HepG2 (cell line): ENCODE results near the gene TMEM231. TPM values are rescaled to one million over a fixed set of nuclear protein-coding genes. Genes with fewer than 3 reads are reported as not detected.
A peak's percentile ranks its signal among the peaks of the same experiment; 100 is the strongest.

Experiments used
- ARID5B ChIP-seq: IDR thresholded peaks from 2 replicates; pipeline ENCODE4 v1.4.0; 2020; ENCODE audit warnings: mild to moderate bottlenecking, missing genetic modification reagents
- KDM5A ChIP-seq: fragments of 200-600 bp; sonication (generic); IDR thresholded peaks from 2 replicates; pipeline ENCODE4 v1.7.0; 2018; ENCODE audit warnings: antibody characterized with exemption, mild to moderate bottlenecking, low read length, borderline replicate concordance
- MEIS2 ChIP-seq: sonication (generic); formaldehyde crosslinking; IDR thresholded peaks from 2 replicates; pipeline ENCODE4 v1.9.0; 2021; ENCODE audit warnings: mild to moderate bottlenecking, missing genetic modification reagents
- PATZ1 ChIP-seq: sonication (generic); formaldehyde crosslinking; IDR thresholded peaks from 2 replicates; pipeline ENCODE4 v1.4.0; 2020; ENCODE audit warnings: missing genetic modification reagents
- RFXANK ChIP-seq: IDR thresholded peaks from 2 replicates; pipeline ENCODE4 v1.6.1; 2016
- SKIL ChIP-seq: sonication (generic); formaldehyde crosslinking; IDR thresholded peaks from 2 replicates; pipeline ENCODE4 v1.8.0; 2022; ENCODE audit warnings: missing genetic modification reagents, mild to moderate bottlenecking, moderate library complexity, borderline replicate concordance
- TFDP1 ChIP-seq: IDR thresholded peaks from 2 replicates; pipeline ENCODE4 v1.6.1; 2016; ENCODE audit warnings: missing compliant biosample characterization, missing genetic modification reagents, borderline replicate concordance
- ZBTB7B ChIP-seq: sonication (generic); formaldehyde crosslinking; IDR thresholded peaks from 2 replicates; pipeline ENCODE4 v1.4.0; 2020; ENCODE audit warnings: missing genetic modification reagents
- ZNF280B ChIP-seq: sonication (generic); formaldehyde crosslinking; IDR thresholded peaks from 2 replicates; pipeline ENCODE4 v1.5.0; 2020; ENCODE audit warnings: missing genetic modification reagents, mild to moderate bottlenecking, borderline replicate concordance
- ZNF431 ChIP-seq: sonication (generic); formaldehyde crosslinking; IDR thresholded peaks from 2 replicates; pipeline ENCODE4 v1.9.0; 2022; ENCODE audit warnings: missing genetic modification reagents, low read depth, mild to moderate bottlenecking, borderline replicate concordance
- ZNF580 ChIP-seq: IDR thresholded peaks from 2 replicates; pipeline ENCODE4 v1.6.1; 2016; ENCODE audit warnings: low read depth, borderline replicate concordance
- ZNF724P ChIP-seq: sonication (generic); formaldehyde crosslinking; IDR thresholded peaks from 2 replicates; pipeline ENCODE4 v1.8.0; 2022; ENCODE audit warnings: missing genetic modification reagents, borderline replicate concordance
- polyA plus RNA-seq, 8 experiments: library from polyadenylated mRNA; depleted of rRNA in 3 of 8; stranded (reverse) in 7 of 8; unstranded in 1 of 8; fragments of >200 nt; fragmentation: Illumina TruSeq in 4 of 8; extraction: Trizol in 4 of 8; gene quantifications; 2 replicates each; pipeline versions ENCODE4 v1.2.1 to v1.2.3, GENCODE V29; 2011 to 2016; ENCODE audit warnings: low read depth in 4 of 8, missing spikeins in 1 of 8, mixed read lengths in 1 of 8; ENCODE audit not compliant: insufficient read depth in 1 of 8
- total RNA-seq, 5 experiments: library from RNA; depleted of rRNA; stranded (reverse); fragments of >200 nt; fragmentation: Illumina TruSeq; extraction: Trizol; gene quantifications; 2 replicates each; pipeline ENCODE4 v1.2.3, GENCODE V29; 2016; ENCODE audit warnings: low read depth in 1 of 5

Gene TMEM231
- total and polyA plus RNA-seq, 2 of the 13 experiments (the other 11 are each of a cell fraction or from before 2014, with no cell fraction given), result 3.5 to 7.4 TPM

GRCh38 chr16:75593825-75594820 is 38.1 kb upstream of the TMEM231 start (continued):
- TF ChIP-seq MEIS2 (CRISPR knock-in tag) (0 out of 2 replicates have a peak, but pooled peaks have one; percentile 53), ZBTB7B (CRISPR knock-in tag) (peak; percentile 80; the same call in 1 of the 2 replicates), SKIL (CRISPR knock-in tag) (0 out of 2 replicates have a peak, but pooled peaks have one; percentile 17), PATZ1 (CRISPR knock-in tag) (peak; percentile 70; the same call in 1 of the 2 replicates), ZNF580 (CRISPR knock-in tag) (0 out of 2 replicates have a peak, but pooled peaks have one; percentile 17), ARID5B (peak; percentile 40; the same call in 1 of the 2 replicates), KDM5A (no peak; the same call in 1 of the 2 replicates), TFDP1 (0 out of 2 replicates have a peak, but pooled peaks have one; percentile 20), RFXANK (CRISPR knock-in tag) (no peak), ZNF431 (CRISPR knock-in tag) (0 out of 2 replicates have a peak, but pooled peaks have one; percentile 18), ZNF280B (CRISPR knock-in tag) (no peak), ZNF724P (CRISPR knock-in tag) (0 out of 2 replicates have a peak, but pooled peaks have one; percentile 37)
